ENCODE data around the gene DSCAM.

DNA sequence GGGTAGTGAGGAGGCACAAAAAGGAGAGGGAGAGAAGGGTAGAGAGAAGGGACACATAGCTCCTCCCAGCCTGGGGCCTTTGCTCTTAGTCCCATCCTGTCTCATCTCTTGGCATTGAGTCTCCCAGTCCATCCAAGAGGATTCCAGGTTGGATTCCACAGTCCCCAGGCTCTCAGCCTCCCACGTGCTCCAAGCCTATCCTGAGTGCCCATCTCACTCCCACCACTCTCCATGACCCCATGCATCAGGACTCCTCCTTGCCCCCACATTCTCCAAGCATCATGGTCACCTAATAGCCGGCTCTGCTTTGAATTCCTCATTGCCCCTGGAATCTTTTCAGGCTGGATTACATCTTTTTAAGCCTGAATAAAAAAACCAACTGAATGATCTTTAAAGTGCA lies 87.9 kb downstream of the DSCAM start:
- TF ChIP-seq, protein P1, sequence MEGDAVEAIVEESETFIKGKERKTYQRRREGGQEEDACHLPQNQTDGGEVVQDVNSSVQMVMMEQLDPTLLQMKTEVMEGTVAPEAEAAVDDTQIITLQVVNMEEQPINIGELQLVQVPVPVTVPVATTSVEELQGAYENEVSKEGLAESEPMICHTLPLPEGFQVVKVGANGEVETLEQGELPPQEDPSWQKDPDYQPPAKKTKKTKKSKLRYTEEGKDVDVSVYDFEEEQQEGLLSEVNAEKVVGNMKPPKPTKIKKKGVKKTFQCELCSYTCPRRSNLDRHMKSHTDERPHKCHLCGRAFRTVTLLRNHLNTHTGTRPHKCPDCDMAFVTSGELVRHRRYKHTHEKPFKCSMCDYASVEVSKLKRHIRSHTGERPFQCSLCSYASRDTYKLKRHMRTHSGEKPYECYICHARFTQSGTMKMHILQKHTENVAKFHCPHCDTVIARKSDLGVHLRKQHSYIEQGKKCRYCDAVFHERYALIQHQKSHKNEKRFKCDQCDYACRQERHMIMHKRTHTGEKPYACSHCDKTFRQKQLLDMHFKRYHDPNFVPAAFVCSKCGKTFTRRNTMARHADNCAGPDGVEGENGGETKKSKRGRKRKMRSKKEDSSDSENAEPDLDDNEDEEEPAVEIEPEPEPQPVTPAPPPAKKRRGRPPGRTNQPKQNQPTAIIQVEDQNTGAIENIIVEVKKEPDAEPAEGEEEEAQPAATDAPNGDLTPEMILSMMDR (IDR thresholded peaks at IDR 0.05; ENCODE audit: extremely low read depth in 1 of 2, insufficient read depth in 1 of 2, low read depth in 1 of 2, low read length in 2 of 2): no peak
- TF ChIP-seq EZH2 (IDR thresholded peaks at IDR 0.05; ENCODE audit: borderline replicate concordance, low read depth, low read length, severe bottlenecking): no peak
- TF ChIP-seq POLR2A (IDR thresholded peaks at IDR 0.05; ENCODE audit: low read depth, low read length): no peak
- TF ChIP-seq POLR2AphosphoS5 (IDR thresholded peaks at IDR 0.05; ENCODE audit: insufficient read depth, low read depth, low read length): no peak
